A549 (cell line): ENCODE results near the gene TEAD3. TPM values are rescaled to one million over a fixed set of nuclear protein-coding genes. Genes with fewer than 3 reads are reported as not detected.

Experiments used
- ATAC-seq, 2 experiments: fragments of 200-7000 bp in 1 of 2; fragments of >200 bp in 1 of 2; cut with Nextera tagmentation in 1 of 2; cut with Tn5 transposase in 1 of 2; 3 replicates each; pipeline versions ENCODE4 v1.8.0 to v1.9.1; 2018 to 2020; ENCODE audit warnings: mild to moderate bottlenecking in 1 of 2, moderate library complexity in 1 of 2
- CTCF ChIA-PET: fragments of 300-600 bp; sonication (Branson Sonifier 250); formaldehyde crosslinking; extraction: SDS; loops from one replicate; lab custom pipeline; 2021; ENCODE audit warnings: antibody characterized with exemption, inconsistent platforms; lab: Yijun Ruan, JAX
- POLR2A ChIA-PET: fragments of 350-600 bp; formaldehyde crosslinking; extraction: SDS; loops from one replicate; lab custom pipeline; 2021; ENCODE audit warnings: antibody characterized with exemption, inconsistent platforms; lab: Yijun Ruan, JAX
- DNase-seq, 2 experiments: peaks; one replicate each; pipeline versions ENCODE4 v3.0.0 to v3.0.0-alpha.2; 2011 to 2016; ENCODE audit warnings: low read depth in 1 of 2, low spot score in 1 of 2
- FAIRE-seq: peaks from 2 replicates; lab custom pipeline; 2011; peaks lifted over from hg19 to GRCh38; lab: Jason Lieb, UNC
- H3K27ac ChIP-seq, 2 experiments: fragments of >200 bp; sonication (Bioruptor Twin); formaldehyde crosslinking; 3 replicates each; pipeline ENCODE4 v1.5.1; 2016 to 2017
- H3K4me1 ChIP-seq: fragments of >200 bp; sonication (Bioruptor Twin); formaldehyde crosslinking; 3 replicates; pipeline ENCODE4 v1.6.1; 2016
- H3K4me2 ChIP-seq: fragments of >200 bp; sonication (Bioruptor Twin); formaldehyde crosslinking; 3 replicates; pipeline ENCODE4 v1.6.1; 2016
- H3K4me3 ChIP-seq: fragments of >200 bp; sonication (Bioruptor Twin); formaldehyde crosslinking; 3 replicates; pipeline ENCODE4 v1.5.1; 2016
- H3K9me3 ChIP-seq: fragments of >200 bp; sonication (Bioruptor Twin); formaldehyde crosslinking; 3 replicates; pipeline ENCODE4 v1.6.1; 2016
- BHLHE40 ChIP-seq: IDR thresholded peaks from 2 replicates; pipeline ENCODE4 v1.6.1; 2012; ENCODE audit warnings: low read depth, low read length, inconsistent platforms
- CBX8 ChIP-seq: fragments of 200-600 bp; sonication (generic); IDR thresholded peaks from 2 replicates; pipeline ENCODE4 v1.6.1; 2016
- E2F6 ChIP-seq: IDR thresholded peaks from 2 replicates; pipeline ENCODE4 v1.6.1; 2012; ENCODE audit warnings: low read depth, borderline replicate concordance
- EHF ChIP-seq: fragments of 250-450 bp; sonication (Bioruptor Pico); IDR thresholded peaks from 2 replicates; pipeline ENCODE4 v1.5.0; 2020; ENCODE audit warnings: mild to moderate bottlenecking
- FOSB ChIP-seq: fragments of 250-450 bp; sonication (Bioruptor Pico); IDR thresholded peaks from 2 replicates; pipeline ENCODE4 v1.5.0; 2020; ENCODE audit warnings: mild to moderate bottlenecking, moderate library complexity
- FOSL2 ChIP-seq, 2 experiments: fragments of 450-650 bp in 1 of 2; fragments of >200 bp in 1 of 2; sonication (Bioruptor Twin) in 1 of 2; formaldehyde crosslinking; IDR thresholded peaks; 2 replicates each; pipeline versions ENCODE4 v1.5.0 to v1.6.1; 2016 to 2020; ENCODE audit warnings: mild to moderate bottlenecking in 1 of 2, moderate library complexity in 1 of 2
- HES2 ChIP-seq: fragments of >200 bp; sonication (Bioruptor Twin); formaldehyde crosslinking; IDR thresholded peaks from 2 replicates; pipeline ENCODE4 v1.6.1; 2016
- HEYL ChIP-seq: fragments of 250-450 bp; sonication (Bioruptor Pico); IDR thresholded peaks from 2 replicates; pipeline ENCODE4 v1.8.0; 2021; ENCODE audit warnings: mild to moderate bottlenecking, moderate library complexity
- HOXA7 ChIP-seq: fragments of 250-450 bp; sonication (Bioruptor Pico); IDR thresholded peaks from 2 replicates; pipeline ENCODE4 v1.5.0; 2020; ENCODE audit warnings: mild to moderate bottlenecking, moderate library complexity
- HOXB13 ChIP-seq: fragments of 250-450 bp; sonication (Bioruptor Pico); IDR thresholded peaks from 2 replicates; pipeline ENCODE4 v1.5.0; 2020; ENCODE audit warnings: low read depth, mild to moderate bottlenecking, moderate library complexity
- JUN ChIP-seq, 2 experiments: fragments of >200 bp; sonication (Bioruptor Twin); formaldehyde crosslinking; IDR thresholded peaks; 2 replicates in 1 of 2; 3 replicates in 1 of 2; pipeline ENCODE4 v1.6.1; 2016 to 2017
- JUNB ChIP-seq: fragments of >200 bp; sonication (Bioruptor Twin); formaldehyde crosslinking; IDR thresholded peaks from 2 replicates; pipeline ENCODE4 v1.6.1; 2016
- KDM5A ChIP-seq: fragments of 200-600 bp; sonication (generic); IDR thresholded peaks from 2 replicates; pipeline ENCODE4 v1.6.1; 2016; ENCODE audit warnings: antibody characterized with exemption, mild to moderate bottlenecking
- MAFK ChIP-seq: fragments of 450-650 bp; IDR thresholded peaks from 2 replicates; pipeline ENCODE4 v1.6.1; 2014; ENCODE audit not compliant: partially characterized antibody
- MAX ChIP-seq: IDR thresholded peaks from 2 replicates; pipeline ENCODE4 v1.6.1; 2012
- NR3C1 ChIP-seq: fragments of >200 bp; sonication (Bioruptor Twin); formaldehyde crosslinking; IDR thresholded peaks from 3 replicates; pipeline ENCODE4 v1.6.1; 2017
- PHF8 ChIP-seq: fragments of 200-600 bp; sonication (generic); IDR thresholded peaks from 2 replicates; pipeline ENCODE4 v1.6.1; 2016; ENCODE audit warnings: low read depth, mild to moderate bottlenecking, antibody characterized with exemption, moderate library complexity, borderline replicate concordance
- POLR2A ChIP-seq: IDR thresholded peaks from 2 replicates; pipeline ENCODE4 v1.6.1; 2012; ENCODE audit warnings: mild to moderate bottlenecking, low read length
- POLR2AphosphoS2 ChIP-seq: conservative IDR thresholded peaks from 2 replicates; pipeline ENCODE4 v1.6.1; 2012; ENCODE audit warnings: low read length, improper control_type of control experiment, inconsistent platforms
- RARB ChIP-seq: fragments of 250-450 bp; sonication (Bioruptor Pico); IDR thresholded peaks from 2 replicates; pipeline ENCODE4 v1.8.0; 2021; ENCODE audit warnings: mild to moderate bottlenecking, moderate library complexity
- RCOR1 ChIP-seq: fragments of 150-350 bp; IDR thresholded peaks from 2 replicates; pipeline ENCODE4 v1.6.1; 2014; ENCODE audit warnings: antibody characterized with exemption, low read length, low read depth
- REST ChIP-seq: fragments of 200-600 bp; sonication (generic); IDR thresholded peaks from 2 replicates; pipeline ENCODE4 v1.6.1; 2016; ENCODE audit warnings: antibody characterized with exemption, mild to moderate bottlenecking, moderate library complexity
- SREBF2 ChIP-seq: fragments of 450-650 bp; IDR thresholded peaks from 2 replicates; pipeline ENCODE4 v1.6.1; 2014; ENCODE audit warnings: mild to moderate bottlenecking, moderate library complexity
- TP53 ChIP-seq: fragments of 250-450 bp; sonication (Bioruptor Pico); IDR thresholded peaks from 2 replicates; pipeline ENCODE4 v1.5.0; 2021; ENCODE audit warnings: mild to moderate bottlenecking, moderate library complexity
- USF2 ChIP-seq: fragments of 450-650 bp; IDR thresholded peaks from 2 replicates; pipeline ENCODE4 v1.6.1; 2014; ENCODE audit warnings: antibody characterized with exemption
- ZFP36 ChIP-seq: fragments of 450-650 bp; IDR thresholded peaks from 2 replicates; pipeline ENCODE4 v1.6.1; 2014; ENCODE audit warnings: borderline replicate concordance; ENCODE audit not compliant: partially characterized antibody
- ZNF302 ChIP-seq: fragments of 250-450 bp; sonication (Bioruptor Pico); IDR thresholded peaks from 2 replicates; pipeline ENCODE4 v1.9.0; 2021; ENCODE audit warnings: inconsistent platforms, mild to moderate bottlenecking, moderate library complexity
- WGBS: methylation state at CpG from one replicate; pipeline ENCODE4 v1.1.6; 2017; ENCODE audit errors: missing lambda C conversion rate; 5-methylcytosine and 5-hydroxymethylcytosine counted together
- polyA plus RNA-seq, 4 experiments: library from polyadenylated mRNA; depleted of rRNA in 3 of 4; stranded (reverse); fragments of >200 nt; fragmentation: RNase III in 1 of 4; extraction: RNeasy Plus Mini Kit Qiagen cat#74134 plus additional on column Dnase treatment in 1 of 4; gene quantifications; 2 replicates in 3 of 4; 3 replicates in 1 of 4; pipeline ENCODE4 v1.2.3, GENCODE V29; 2011 to 2017

The TEAD3 gene
- polyA plus RNA-seq, 2 of the 4 experiments (the other 2 are of a cell fraction), result 2.1 to 4.2 TPM

- POLR2A ChIA-PET, result no interaction called here
Observed at GRCh38 chr6:35533981-35534380, 37.1 kb upstream of the TEAD3 start.

GRCh38 chr6:35532126-35532525, 35.2 kb upstream of the TEAD3 start:
- TF ChIP-seq BHLHE40 (no peak), CBX8 (no peak), PHF8 (no peak), MAX (no peak), RARB (CRISPR knock-in tag) (no peak), HES2 (no peak), JUNB (no peak), FOSB (CRISPR knock-in tag) (no peak), POLR2AphosphoS2 (no peak), HOXB13 (CRISPR knock-in tag) (no peak), KDM5A (no peak), E2F6 (no peak), USF2 (no peak), SREBF2 (no peak), ZFP36 (no peak), REST (no peak), NR3C1 (no peak), POLR2A (no peak), ZNF302 (no peak)
- CTCF ChIA-PET, result interaction anchor here (1.9 to 2.4 kb wide), 2 partner anchors 8 to 11 kb away, joined by 7 to 12 read pairs; no protein-coding TSS in a partner anchor
- FAIRE-seq, result no peak
- no peak overlapping the region for H3K4me2 ChIP-seq
- no peak for DNase-seq
- H3K9me3 ChIP-seq, result no peaks in the 10 kb centered on the region
- H3K4me3 ChIP-seq, result no peak overlapping the region
- no peak for ATAC-seq
- WGBS, result 75% methylated on average over 4 of the region's 4 CpGs
- H3K27ac ChIP-seq, result no peak overlapping the region
- POLR2A ChIA-PET, result no interaction called here
- no peaks in the 10 kb centered on the region for H3K4me1 ChIP-seq

More at GRCh38 chr6:35533981-35534380, 37.1 kb upstream of the TEAD3 start:
- Histone ChIP-seq H3K4me1 (no peaks in the 10 kb centered on the region), H3K9me3 (no peaks in the 10 kb centered on the region), H3K4me2 (no peak overlapping the region), H3K27ac (no peak overlapping the region), H3K4me3 (no peak overlapping the region)
- DNase-seq (no peak), ATAC-seq (no peak), FAIRE-seq (no peak)
- CTCF ChIA-PET, result interaction anchor here (1.9 to 2.4 kb wide), 2 partner anchors 10 to 12 kb away, joined by 7 to 12 read pairs; no protein-coding TSS in a partner anchor
- TF ChIP-seq HEYL (CRISPR knock-in tag) (no peak), TP53 (CRISPR knock-in tag) (no peak), FOSL2 (IDR thresholded peaks at IDR 0.05) (no peak), FOSL2 (CRISPR knock-in tag; IDR thresholded peaks at IDR 0.05) (no peak), FOSB (CRISPR knock-in tag) (no peak), JUN (IDR thresholded peaks at IDR 0.05) (no peak), EHF (no peak), POLR2AphosphoS2 (no peak), MAFK (no peak), HOXA7 (CRISPR knock-in tag) (no peak), RCOR1 (no peak)
- WGBS, result 67% methylated on average over 6 of the region's 6 CpGs
